Panc1 (cell line): ENCODE data around the gene SH3PXD2A. TPM values are rescaled to one million over a fixed set of nuclear protein-coding genes. Genes with fewer than 3 reads are reported as not detected.

Experiments used
- ATAC-seq: fragments of 200-7000 bp; cut with Tn5 transposase; 2 replicates; pipeline ENCODE4 v1.9.1; 2020; ENCODE audit warnings: mild to moderate bottlenecking, moderate library complexity
- BruUV-seq: library from RNA; stranded (reverse); fragments of 400-500 nt; replicated peaks from 2 replicates; lab custom pipeline; 2021; lab: Mats Ljungman, UMichigan
- CTCF ChIA-PET: fragments of 300-600 bp; sonication (Branson Sonifier 250); formaldehyde crosslinking; loops from one replicate; lab custom pipeline; 2022; ENCODE audit warnings: antibody characterized with exemption; lab: Charles Lee
- POLR2A ChIA-PET: fragments of 300-600 bp; sonication (Branson Sonifier 250); formaldehyde crosslinking; loops from one replicate; lab custom pipeline; 2022; ENCODE audit warnings: antibody characterized with exemption; lab: Charles Lee
- DNase-seq: peaks from one replicate; pipeline ENCODE4 v3.0.0-alpha.2; 2010; ENCODE audit warnings: low read depth, low spot score
- H3K27ac ChIP-seq: 2 replicates; pipeline ENCODE4 v1.5.1; 2011; ENCODE audit warnings: mild to moderate bottlenecking, low read length, inconsistent platforms
- H3K27me3 ChIP-seq: fragments of 200-500 bp; sonication (Bioruptor generic); 2 replicates; pipeline ENCODE4 v1.6.0; 2014; ENCODE audit warnings: low read length, inconsistent platforms; ENCODE audit not compliant: control insufficient read depth, insufficient read depth
- H3K36me3 ChIP-seq: fragments of 200-500 bp; sonication (Bioruptor generic); 2 replicates; pipeline ENCODE4 v1.5.1; 2014; ENCODE audit warnings: inconsistent platforms, mild to moderate bottlenecking, low read length, moderate library complexity; ENCODE audit not compliant: control insufficient read depth, insufficient read depth
- H3K4me1 ChIP-seq: 2 replicates; pipeline ENCODE4 v1.5.1; 2011; ENCODE audit warnings: inconsistent platforms, mild to moderate bottlenecking, low read length, moderate library complexity; ENCODE audit not compliant: control insufficient read depth, insufficient read depth
- H3K4me3 ChIP-seq, 2 experiments: 2 replicates each; pipeline ENCODE4 v1.5.1; 2011 to 2012; ENCODE audit warnings: low read depth in 2 of 2, low read length in 2 of 2, mild to moderate bottlenecking in 2 of 2, inconsistent platforms in 1 of 2, moderate library complexity in 1 of 2
- H3K9me3 ChIP-seq: fragments of 200-500 bp; sonication (Bioruptor generic); 2 replicates; pipeline ENCODE4 v1.5.1; 2014; ENCODE audit warnings: low read depth, mild to moderate bottlenecking, inconsistent platforms, low read length, moderate library complexity; ENCODE audit not compliant: control insufficient read depth, insufficient read depth
- POLR2AphosphoS5 ChIP-seq: IDR thresholded peaks from 2 replicates; pipeline ENCODE4 v1.6.1; 2012; ENCODE audit warnings: mild to moderate bottlenecking, low read depth, low read length, moderate library complexity
- REST ChIP-seq, 2 experiments: IDR thresholded peaks; 2 replicates each; pipeline ENCODE4 v1.6.1; 2011 to 2012; ENCODE audit warnings: low read depth in 2 of 2, control low read depth in 1 of 2, low read length in 1 of 2, mild to moderate bottlenecking in 1 of 2, moderate library complexity in 1 of 2; ENCODE audit not compliant: insufficient read depth in 1 of 2
- SIN3A ChIP-seq: IDR thresholded peaks from 2 replicates; pipeline ENCODE4 v1.6.1; 2012; ENCODE audit warnings: low read depth, mild to moderate bottlenecking, low read length, moderate library complexity, borderline replicate concordance; ENCODE audit not compliant: insufficient read depth
- TCF7L2 ChIP-seq: IDR thresholded peaks from 2 replicates; pipeline ENCODE4 v1.6.1; 2011; ENCODE audit warnings: mild to moderate bottlenecking, low read depth, low read length, inconsistent platforms
- in situ Hi-C: cut with HindIII; loops from 2 replicates; pipeline ENCODE4 v1.10.0; 2016; ENCODE audit warnings: low sequenced_read_pairs, low pct_unique_long_range_greater_than_20kb
- intact Hi-C: fragments of 100-400 bp; cut with micrococcal nuclease; formaldehyde crosslinking; loops from one replicate; pipeline ENCODE4 v1.10.0; 2022; ENCODE audit not compliant: unreplicated experiment
- total RNA-seq: library from RNA; stranded (reverse); gene quantifications from one replicate; pipeline ENCODE4 v1.2.1, GENCODE V29; 2021; ENCODE audit not compliant: unreplicated experiment
- TF ChIP-seq, protein P1 (sequence below): fragments of 450-650 bp; IDR thresholded peaks from 2 replicates; pipeline ENCODE4 v1.5.1; 2017; ENCODE audit warnings: mild to moderate bottlenecking

Gene SH3PXD2A
- total RNA-seq, 1 experiment from 2014 or later = 5.7 TPM

DNA sequence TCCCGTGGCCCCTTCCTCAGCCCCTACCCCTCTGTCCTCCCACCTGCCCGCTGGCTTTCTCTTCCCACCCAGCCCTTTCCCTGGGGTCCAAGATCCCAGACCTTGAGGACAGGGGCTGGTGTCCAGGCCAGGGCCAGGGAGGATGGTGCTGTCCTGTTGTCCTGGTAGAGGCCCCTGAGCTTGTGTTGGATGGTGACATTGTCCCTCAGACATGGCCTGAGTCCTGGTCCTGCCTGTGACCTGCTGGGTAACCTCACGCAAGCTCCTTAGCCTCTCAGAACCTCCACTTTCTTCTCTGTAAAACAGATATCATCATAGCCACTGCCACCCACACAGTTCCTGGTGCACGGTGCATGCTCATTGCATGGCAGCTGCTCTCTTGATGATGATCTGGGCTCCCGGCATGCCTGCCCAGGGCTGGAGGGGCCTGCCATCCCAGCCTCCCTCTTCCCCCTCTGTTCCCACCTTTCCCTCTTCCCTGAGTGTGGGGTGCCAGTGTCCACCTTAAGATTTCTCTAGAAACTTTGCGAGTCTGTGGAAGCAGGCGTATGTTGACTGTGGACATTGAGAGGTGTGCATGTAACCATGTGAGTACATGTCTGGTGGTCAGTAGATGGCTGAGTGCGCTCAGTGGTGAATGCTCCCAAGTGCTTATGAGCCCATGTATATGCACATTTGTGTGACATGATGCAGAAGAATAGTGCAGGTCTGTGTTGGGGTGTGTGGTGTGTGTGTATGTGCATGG lies 301.5 kb downstream of the SH3PXD2A start:
- Histone ChIP-seq H3K4me3 (no peak overlapping the region), H3K36me3 (no peaks in the 10 kb centered on the region), H3K4me1 (no peaks in the 10 kb centered on the region), H3K27ac (no peak overlapping the region), H3K9me3 (no peaks in the 10 kb centered on the region), H3K27me3 (peaks cover 14% of the 10 kb centered on the region)
- POLR2A ChIA-PET = no interaction called here
- CTCF ChIA-PET = interaction anchor here (1.7 kb wide), 1 partner anchor 10 kb away, joined by 4 read pairs; no protein-coding TSS in a partner anchor
- ATAC-seq = no peak
- no peak for DNase-seq
- TF ChIP-seq SIN3A = no peak
- no peak for TF ChIP-seq TCF7L2
- TF ChIP-seq, protein P1, sequence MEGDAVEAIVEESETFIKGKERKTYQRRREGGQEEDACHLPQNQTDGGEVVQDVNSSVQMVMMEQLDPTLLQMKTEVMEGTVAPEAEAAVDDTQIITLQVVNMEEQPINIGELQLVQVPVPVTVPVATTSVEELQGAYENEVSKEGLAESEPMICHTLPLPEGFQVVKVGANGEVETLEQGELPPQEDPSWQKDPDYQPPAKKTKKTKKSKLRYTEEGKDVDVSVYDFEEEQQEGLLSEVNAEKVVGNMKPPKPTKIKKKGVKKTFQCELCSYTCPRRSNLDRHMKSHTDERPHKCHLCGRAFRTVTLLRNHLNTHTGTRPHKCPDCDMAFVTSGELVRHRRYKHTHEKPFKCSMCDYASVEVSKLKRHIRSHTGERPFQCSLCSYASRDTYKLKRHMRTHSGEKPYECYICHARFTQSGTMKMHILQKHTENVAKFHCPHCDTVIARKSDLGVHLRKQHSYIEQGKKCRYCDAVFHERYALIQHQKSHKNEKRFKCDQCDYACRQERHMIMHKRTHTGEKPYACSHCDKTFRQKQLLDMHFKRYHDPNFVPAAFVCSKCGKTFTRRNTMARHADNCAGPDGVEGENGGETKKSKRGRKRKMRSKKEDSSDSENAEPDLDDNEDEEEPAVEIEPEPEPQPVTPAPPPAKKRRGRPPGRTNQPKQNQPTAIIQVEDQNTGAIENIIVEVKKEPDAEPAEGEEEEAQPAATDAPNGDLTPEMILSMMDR = no peak
- TF ChIP-seq POLR2AphosphoS5 = no peak
- TF ChIP-seq REST (IDR thresholded peaks at IDR 0.05; ENCODE audit: insufficient read depth in 1 of 2, low read depth in 2 of 2, low read length in 1 of 2) = no peak
- in situ Hi-C loops = no loop called here
- intact Hi-C loops = no loop called here
- BruUV-seq = no TSS peak

DNA sequence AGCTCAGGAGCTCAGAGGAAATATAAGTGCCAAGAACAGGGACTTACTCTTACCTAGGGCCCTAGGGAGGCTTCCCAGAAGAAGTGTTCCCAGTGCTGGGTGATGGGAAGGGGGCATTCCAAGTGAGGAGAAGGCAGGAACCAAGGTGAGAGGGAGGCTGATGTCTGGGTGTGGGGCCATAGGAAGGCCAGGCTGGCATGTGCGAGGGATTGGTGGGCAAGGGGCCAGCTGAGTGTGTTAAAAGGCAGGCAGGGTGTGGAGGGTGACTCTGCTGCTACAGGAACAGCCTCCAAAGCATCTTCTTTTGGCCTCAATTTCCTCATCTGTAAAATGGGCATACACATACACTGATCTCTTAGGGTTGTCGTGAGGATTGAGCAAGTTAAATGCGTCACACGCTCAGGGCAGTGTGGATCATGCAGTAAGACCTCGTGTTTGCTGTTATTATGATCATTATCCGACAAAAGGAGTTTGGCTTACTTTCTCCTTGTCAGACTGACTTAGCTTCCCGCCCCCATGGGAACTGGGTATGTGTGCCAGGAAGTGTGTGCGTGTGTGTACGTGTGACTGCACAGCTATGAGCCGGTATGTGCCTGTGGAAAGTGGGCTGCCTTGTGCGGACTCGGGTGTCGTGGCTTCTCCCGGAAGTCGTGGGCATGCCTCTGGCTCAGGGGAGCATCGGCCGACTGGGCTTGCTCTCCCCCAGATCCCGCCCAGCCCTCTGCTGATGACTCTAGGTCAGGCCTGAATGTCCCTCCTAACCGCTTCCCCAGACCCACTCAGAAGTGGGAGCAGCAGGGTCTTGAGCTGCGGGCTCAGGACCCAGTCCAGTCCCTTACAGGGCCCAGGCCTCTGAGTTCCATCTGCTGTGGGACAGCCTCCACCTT lies 302.3 kb downstream of the SH3PXD2A start:
- ATAC-seq (no peak), DNase-seq (no peak)
- intact Hi-C loops = no loop called here
- in situ Hi-C loops = no loop called here
- no peak overlapping the region for H3K4me3 ChIP-seq
- CTCF ChIA-PET = interaction anchor here (1.7 kb wide), 1 partner anchor 11 kb away, joined by 4 read pairs; no protein-coding TSS in a partner anchor
- H3K27me3 ChIP-seq = peaks cover 14% of the 10 kb centered on the region
- TF ChIP-seq, protein P1 = no peak
- TF ChIP-seq SIN3A (no peak), TCF7L2 (no peak), POLR2AphosphoS5 (no peak), REST (IDR thresholded peaks at IDR 0.05; ENCODE audit: insufficient read depth in 1 of 2, low read depth in 2 of 2, low read length in 1 of 2) (no peak)
- POLR2A ChIA-PET = no interaction called here
- no peaks in the 10 kb centered on the region for H3K4me1 ChIP-seq
- no peaks in the 10 kb centered on the region for H3K9me3 ChIP-seq
- no peak overlapping the region for H3K27ac ChIP-seq
- BruUV-seq = no TSS peak
- H3K36me3 ChIP-seq = no peaks in the 10 kb centered on the region
